HG03066 (cell line): Measurements from ENCODE around the gene RAVER2.
"Not testable (repeated sequence)": the region's sequence is repeated elsewhere in the genome, so short reads cannot be mapped to it uniquely, and the experiment has no call there.

Source experiments
- ATAC-seq: cut with Tn5 transposase; IDR thresholded peaks from one replicate; pipeline ENCODE4 v1.9.1; 2021; ENCODE audit warnings: low read depth; ENCODE audit not compliant: unreplicated experiment

Gene RAVER2

DNA sequence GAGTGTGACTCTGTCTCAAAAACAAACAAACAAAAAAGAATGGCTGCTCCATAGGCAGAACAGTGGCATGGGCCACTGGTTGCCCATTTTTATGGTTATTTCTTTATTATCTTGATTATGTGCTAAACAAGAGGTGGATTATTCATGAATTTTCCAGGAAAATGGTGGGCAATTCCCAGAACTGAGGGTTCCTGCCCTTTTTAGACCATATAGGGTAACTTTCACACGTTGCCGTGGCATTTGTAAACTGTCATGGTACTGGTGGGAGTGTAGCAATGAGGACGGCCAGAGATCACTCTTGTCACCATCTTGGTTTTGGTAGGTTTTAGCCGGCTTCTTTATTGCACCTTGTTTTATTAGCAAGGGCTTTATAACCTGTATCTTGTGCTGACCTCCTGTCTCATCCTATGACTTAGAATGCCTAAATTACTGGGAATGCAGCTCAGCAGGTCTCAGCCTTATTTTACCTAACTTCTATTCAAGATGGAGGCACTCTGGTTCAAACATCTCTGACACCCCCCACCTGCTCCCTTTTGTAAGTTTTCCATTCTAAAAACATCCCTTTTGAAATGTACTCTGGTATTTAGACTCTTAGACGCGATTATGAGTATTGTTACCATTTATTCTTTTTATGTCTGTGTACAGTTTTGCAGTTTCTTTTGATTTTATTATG, 57.1 kb downstream of the RAVER2 start:
- no peak for ATAC-seq

DNA sequence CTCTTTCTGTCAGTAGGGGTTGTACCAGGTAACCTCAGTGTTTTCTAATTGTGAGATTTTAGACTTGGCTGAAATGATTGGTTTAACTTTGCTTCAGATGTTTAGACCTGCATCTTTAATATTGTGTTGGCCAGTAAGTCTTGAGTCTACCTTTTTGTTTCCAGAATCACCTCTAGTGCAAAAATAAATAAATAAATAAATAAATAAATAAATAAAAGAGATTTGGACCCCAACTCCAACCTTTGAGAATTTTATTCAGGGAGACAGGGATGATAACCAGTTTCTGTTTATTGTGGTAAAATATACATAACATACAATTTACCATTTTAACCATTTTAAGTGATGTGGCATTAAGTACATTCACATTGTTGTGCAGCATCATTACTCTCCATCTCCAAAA, 64.4 kb downstream of the RAVER2 start:
- ATAC-seq: no peak

DNA sequence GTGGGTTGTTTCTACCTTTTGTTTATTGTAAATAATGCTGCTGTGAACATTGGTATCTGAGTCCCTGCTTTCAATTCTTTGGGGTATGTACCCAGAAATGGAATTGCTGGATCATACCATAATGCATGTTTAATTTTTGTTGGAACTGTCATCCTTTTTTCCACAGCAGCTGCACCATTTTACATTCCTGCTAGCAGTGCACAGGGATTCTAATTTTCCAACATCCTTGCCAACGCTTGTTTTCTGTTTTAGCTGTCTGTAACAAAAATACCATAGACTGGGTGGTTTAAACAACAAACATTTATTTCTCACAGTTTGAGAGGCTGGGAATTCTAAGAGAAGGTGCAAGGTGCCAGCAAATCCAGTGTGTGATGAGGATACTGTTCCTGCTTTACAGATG, 65.1 kb downstream of the RAVER2 start:
- ATAC-seq: no peak

DNA sequence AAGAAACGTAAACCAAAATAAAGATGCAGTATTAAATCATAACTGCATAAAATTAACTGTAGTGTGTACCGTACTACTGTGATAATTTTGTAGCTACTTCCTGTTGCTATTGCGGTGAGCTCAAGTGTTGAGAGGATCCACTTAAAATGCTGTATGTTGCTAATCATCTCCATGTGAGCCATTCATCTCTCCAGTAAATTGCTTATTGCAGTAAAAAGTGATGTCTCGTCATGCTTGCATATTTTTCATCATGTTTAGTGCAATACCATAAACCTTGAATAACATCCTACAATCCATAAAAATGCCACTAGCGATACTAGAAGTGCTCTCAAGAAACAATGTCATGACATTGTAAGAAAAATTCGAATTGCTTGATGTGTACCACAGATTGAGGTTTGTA, 66.3 kb downstream of the RAVER2 start:
- ATAC-seq: no peak

DNA sequence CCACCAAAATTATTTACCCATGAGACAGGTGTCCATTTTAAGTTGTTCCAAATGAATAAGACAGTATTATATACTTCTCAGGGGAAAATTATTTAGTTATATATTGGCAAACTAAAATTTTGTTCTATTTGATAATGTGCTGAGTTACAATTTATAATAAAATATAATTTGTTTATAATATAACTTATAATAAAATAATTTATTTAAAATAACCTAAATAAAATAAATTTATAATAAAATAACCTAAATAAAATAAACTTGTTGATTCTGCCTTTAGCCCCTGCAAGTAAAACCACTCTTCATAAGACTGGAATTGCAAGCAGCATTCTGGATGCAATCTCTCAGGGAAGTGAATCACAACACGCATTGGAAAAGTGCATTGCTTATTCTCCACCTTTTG, 69.6 kb downstream of the RAVER2 start:
- ATAC-seq: no peak

GRCh38 chr1:64817364-64817763, 72.5 kb downstream of the RAVER2 start:
- ATAC-seq: not testable (repeated sequence)

- not testable (repeated sequence) for ATAC-seq
Observed at GRCh38 chr1:64820572-64820971, 75.7 kb downstream of the RAVER2 start.

- ATAC-seq: no peak
Observed at GRCh38 chr1:64822621-64823020, 77.7 kb downstream of the RAVER2 start.

- ATAC-seq: no peak
Observed at GRCh38 chr1:64823691-64824476, 79.0 kb downstream of the RAVER2 start.

DNA sequence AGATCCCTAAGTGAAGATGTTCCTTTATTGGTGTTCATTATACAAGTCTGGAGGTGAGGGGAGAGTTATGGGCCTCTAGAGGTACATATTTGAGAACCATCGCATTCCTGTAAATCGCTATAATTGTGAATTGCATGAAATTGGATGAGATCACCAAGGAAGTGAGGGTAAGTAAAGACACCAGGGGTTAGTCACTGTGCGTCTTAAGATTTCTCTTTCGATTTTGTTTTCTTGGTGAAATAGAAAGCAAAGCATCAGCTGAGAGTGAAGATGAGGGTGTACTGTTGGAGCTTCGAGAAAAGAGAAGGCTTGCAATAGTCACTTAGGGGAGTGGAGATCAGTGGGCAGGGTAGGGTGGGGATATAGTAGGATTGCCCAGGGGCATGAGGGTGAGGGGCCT, 82.1 kb downstream of the RAVER2 start:
- ATAC-seq: no peak

GRCh38 chr1:64828829-64829228, 84.0 kb downstream of the RAVER2 start:
- no peak for ATAC-seq

DNA sequence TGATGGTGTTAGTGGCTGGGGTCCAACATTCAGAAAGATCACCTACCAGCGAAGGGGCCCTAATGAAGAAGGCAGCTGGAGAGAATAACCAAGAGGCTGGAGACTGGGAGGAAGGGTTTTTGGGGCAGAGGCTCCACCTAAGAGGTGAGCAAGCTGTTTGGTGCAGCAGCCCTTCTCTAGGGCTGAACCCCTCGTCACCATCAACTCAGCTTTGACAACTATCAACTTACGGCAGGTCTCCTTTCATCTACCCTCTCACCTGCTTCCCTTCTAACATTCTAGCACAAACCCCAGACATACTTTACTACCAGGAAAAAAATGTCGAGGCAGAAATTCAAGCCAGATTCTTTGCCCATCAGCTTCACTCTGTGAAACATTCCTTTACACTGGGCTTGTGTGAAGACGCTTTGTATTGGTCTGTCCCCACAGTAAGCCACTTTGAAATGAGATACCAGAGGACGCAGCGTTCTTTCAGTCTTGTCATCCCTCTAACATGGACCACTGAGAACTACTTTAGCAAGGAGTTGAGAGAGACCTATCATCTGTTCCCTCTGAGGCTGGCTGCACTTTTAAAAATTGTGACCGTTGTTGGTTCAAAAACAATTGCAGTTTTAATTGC, 84.6 kb downstream of the RAVER2 start:
- ATAC-seq: no peak

- no peak for ATAC-seq
Observed at GRCh38 chr1:64830030-64830651, 85.3 kb downstream of the RAVER2 start.

- no peak for ATAC-seq
Observed at GRCh38 chr1:64834734-64835133, 89.9 kb downstream of the RAVER2 start.

GRCh38 chr1:64836802-64837201, 91.9 kb downstream of the RAVER2 start:
- no peak for ATAC-seq

- ATAC-seq: no peak
Observed at GRCh38 chr1:64838486-64838885, 93.6 kb downstream of the RAVER2 start.

- ATAC-seq: no peak
Observed at GRCh38 chr1:64839261-64839660, 94.4 kb downstream of the RAVER2 start.

DNA sequence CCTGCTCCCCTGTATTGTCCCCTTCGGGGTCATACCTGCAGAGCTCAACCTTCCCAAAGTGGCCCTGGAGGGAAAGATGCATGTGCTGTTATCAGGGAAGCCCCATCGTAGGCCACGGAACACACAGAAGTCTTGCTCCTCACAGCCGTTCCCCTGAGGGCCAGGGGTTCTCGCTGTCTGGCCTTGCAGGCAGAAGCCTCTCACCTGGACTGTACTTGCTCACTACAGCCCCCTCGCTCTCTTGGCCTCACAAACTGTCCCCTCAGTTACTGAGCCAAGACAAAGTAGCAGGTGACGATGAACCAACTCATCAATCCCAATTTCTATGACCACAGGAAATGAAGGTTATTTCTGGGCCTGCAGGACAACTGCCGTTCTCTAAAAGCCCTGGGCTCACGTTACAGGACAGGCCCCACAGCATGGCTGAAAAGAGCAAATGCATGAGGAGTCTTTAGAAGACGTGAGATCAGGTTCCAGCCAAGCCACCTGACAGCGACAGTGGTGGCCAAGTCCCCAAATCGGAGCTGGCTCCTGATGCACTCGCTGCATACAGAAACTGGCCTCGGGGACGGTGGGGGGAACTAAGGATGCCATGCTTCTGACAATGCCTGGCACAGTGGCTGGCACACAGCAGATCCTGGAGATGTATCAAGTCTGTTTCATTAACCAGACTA, 95.0 kb downstream of the RAVER2 start:
- ATAC-seq: no peak

DNA sequence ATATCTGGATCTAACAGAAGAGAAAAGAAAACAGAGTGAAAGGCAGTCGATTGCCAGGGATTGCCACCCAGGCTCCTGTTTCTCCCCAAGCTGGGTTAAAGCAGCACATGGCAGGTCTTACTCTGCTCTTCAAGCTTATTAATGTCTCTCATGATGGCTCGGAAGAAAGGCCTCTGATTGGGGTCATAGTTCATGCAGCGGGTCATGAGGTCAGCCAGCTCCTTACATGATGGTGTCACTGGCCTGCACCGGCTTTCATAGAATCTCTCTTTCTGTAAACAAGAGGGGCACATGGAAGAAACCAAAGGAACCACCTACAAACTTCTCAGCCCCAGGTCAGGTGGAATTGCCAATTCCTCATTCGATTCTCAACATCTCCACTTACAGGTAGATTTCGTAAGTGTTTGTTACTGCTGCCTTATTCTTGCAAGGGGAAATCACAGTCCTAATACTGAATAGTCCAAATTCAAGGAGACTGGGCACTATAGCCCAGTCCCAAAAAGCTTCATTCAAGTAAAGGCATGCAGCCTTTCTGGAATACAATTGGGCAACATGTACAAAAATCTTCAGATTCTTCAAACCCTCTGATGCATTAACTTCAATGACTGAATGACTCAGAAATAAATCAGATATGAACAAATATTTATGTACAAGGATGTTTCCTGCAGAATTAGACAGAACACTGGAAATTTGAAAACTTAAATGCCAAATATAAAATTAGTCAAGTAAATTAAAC, 96.6 kb downstream of the RAVER2 start:
- ATAC-seq: no peak

DNA sequence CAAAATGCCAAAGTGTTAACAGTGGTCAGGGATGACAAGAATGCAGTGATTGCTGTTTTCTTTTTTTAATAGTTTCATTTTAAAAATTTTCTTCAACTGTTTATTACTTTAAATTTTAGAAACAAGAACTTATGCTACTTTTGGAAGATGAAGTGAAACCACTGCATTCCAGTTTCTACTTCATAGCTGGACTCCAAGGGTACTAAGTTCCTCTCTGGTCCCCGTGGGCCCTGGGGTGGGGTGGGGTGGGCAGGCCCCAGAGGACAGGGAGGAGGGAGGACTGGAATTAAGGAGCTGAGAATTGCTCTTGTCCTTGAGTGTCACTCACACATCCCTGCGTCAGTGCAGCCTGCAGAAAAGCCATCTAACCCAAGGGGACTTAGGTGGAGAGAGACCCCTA, 97.3 kb downstream of the RAVER2 start:
- ATAC-seq: no peak
